ENCODE measurements around the gene SCN4A. TPM values are rescaled to one million over a fixed set of nuclear protein-coding genes. Genes with fewer than 3 reads are reported as not detected.
"Not testable (repeated sequence)": the region's sequence is repeated elsewhere in the genome, so short reads cannot be mapped to it uniquely, and the experiment has no call there.

The SCN4A gene
- total RNA-seq, 2 experiments from 2014 or later, result 0.02 TPM; not detected in 1

DNA sequence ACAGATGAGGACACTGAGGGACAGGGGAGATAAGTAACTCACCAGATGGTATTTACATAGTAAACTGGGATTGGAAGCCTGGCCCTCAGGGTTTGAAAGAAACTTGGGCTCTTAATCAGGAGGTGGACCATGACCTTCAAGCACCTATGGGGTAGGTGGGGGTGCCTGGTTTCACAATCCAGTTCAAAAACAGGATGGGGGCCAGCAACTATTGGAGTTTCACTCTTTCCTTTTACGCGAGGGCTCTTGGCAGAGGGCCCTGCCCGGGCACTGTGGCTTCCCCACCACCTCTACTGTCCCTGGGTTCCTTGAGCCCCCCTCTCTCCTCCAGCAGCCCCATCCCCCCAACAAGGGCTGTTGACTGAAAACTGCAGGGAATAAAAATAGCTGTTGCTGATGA lies 14.1 kb upstream of the SCN4A start:
- Mint-ChIP-seq H3K27me3 (peaks cover 3% of the 10 kb centered on the region), H3K4me3 (no peak overlapping the region), H3K9me3 (ENCODE audit: low read depth) (peaks cover 9% of the 10 kb centered on the region), H3K27ac (no peak overlapping the region), H3K4me1 (peaks cover 31% of the 10 kb centered on the region), H3K36me3 (peaks cover 4% of the 10 kb centered on the region)
- no peak for ATAC-seq
- CTCF ChIA-PET, result interaction anchor here (0.7 to 4.9 kb wide), 7 partner anchors 25 to 170 kb away, joined by 3 to 36 read pairs (median 4); partner anchors contain the start of genes GH1 and ICAM2
- no peak for DNase-seq

DNA sequence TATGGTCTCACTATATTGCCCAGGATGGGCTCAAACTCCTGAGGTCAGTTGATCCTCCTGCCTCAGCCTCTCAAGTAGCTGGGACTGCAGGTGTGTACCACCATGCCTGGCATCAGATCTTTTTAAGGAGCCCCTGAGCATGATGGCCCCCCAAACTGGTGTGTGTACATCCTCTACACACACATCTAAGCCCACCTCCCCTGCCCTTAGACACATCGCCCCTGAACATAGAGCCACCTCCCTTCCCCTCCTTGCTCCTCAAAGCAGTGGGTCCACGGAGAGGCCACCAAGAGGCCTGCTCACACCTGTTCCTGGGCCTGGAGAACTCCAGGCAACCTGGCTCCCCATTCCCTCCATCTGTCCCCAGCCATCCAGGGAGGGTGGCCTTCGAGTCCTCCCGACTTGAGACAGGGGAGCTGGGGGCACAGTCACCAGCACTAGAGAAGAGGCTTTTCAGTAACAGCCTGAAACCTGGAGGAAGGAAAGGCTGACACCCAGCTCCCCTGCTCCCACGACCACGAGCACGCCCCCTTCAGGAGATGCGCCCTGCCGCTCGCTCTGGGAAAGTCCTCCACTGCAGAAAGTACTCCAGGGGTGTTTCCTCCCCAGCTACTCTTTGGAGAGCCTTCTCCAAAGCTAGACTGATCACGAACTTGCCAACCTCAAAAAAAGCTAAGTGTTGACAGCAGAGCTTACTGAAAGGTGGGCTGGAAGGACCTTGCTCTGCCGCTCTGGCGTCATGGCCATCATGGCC lies 12.8 kb upstream of the SCN4A start:
- Mint-ChIP-seq H3K4me3 (no peak overlapping the region), H3K36me3 (peaks cover 4% of the 10 kb centered on the region)
- ATAC-seq, result peak; percentile 30

DNA sequence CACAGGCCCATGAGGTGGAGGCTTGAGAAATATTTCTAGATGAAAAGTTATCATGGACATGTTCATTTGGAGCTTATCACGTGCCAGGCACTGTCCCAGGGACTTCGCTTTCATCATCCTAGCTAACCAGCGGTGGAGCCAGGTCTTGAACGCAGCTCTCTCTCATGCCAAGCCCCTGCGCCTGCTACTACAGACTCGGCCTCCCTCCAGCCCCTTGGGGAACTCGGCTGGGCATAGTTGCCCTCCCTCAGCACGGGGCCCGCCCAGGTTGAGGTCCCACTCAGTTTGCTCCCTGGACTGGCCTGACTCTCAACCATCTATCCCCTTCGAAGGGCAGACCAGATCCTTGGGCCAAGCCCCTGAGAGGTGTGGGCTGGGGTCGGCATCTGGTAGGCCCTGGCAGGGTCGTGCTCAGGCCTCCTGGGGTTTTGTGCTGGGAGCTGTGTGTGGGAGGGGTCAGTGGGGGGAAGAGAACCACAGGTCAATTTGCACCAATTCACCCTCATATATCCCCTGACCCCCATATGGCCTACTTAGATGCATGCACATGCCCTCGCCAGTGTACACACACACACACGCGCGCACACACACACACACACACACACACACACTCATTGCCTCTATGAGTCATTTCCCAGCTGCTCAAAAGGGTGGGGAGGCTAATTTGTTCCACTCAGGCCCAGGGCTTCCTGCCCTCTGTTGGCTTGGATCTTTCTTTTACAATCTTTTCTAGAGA lies 12.1 kb upstream of the SCN4A start:
- Mint-ChIP-seq H3K27ac (peak overlapping the region; percentile 72), H3K4me3 (no peak overlapping the region), H3K36me3 (peaks cover 4% of the 10 kb centered on the region), H3K9me3 (ENCODE audit: low read depth) (peaks cover 9% of the 10 kb centered on the region), H3K4me1 (peaks cover 15% of the 10 kb centered on the region), H3K27me3 (no peaks in the 10 kb centered on the region)
- peak; percentile 67 for DNase-seq
- CTCF ChIA-PET, result interaction anchor here (0.8 to 4.9 kb wide), 12 partner anchors 8 to 149 kb away, joined by 3 to 36 read pairs (median 6); partner anchors contain the start of genes CD79B, CSHL1 and GH1
- peak; percentile 83 for ATAC-seq

More for the DNA sequence above, 12.8 kb upstream of the SCN4A start:
- no peak for DNase-seq
- CTCF ChIA-PET, result interaction anchor here (0.8 to 4.9 kb wide), 12 partner anchors 9 to 148 kb away, joined by 3 to 36 read pairs (median 6); partner anchors contain the start of genes CD79B, CSHL1 and GH1
- peaks cover 9% of the 10 kb centered on the region for H3K9me3 Mint-ChIP-seq (ENCODE audit: low read depth)
- peak overlapping the region; percentile 72 for H3K27ac Mint-ChIP-seq
- peaks cover 21% of the 10 kb centered on the region for H3K4me1 Mint-ChIP-seq
- no peaks in the 10 kb centered on the region for H3K27me3 Mint-ChIP-seq

DNA sequence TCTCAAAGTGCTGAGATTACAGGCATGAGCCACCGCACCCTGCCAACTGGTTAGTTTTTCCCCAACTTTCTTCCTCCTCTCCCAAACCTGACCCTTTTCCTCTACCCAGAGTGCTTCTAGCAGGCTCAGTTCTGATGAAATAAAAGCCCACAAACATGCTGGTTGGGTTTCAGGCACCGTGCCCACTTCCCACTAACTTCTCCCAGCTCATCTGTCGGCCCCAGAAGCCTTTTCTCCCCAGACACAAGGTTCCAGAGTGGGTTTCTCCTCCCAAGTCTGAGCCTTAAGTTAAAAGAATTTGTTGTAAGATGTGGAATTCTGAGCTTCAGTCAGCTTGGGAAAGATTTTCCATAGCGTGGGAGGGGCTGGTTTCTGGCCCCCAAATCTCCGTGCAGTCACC lies 11.5 kb upstream of the SCN4A start:
- no peak for ATAC-seq
- Mint-ChIP-seq H3K27ac (no peak overlapping the region), H3K36me3 (peaks cover 4% of the 10 kb centered on the region), H3K9me3 (ENCODE audit: low read depth) (peaks cover 9% of the 10 kb centered on the region), H3K4me1 (peaks cover 15% of the 10 kb centered on the region), H3K27me3 (no peaks in the 10 kb centered on the region), H3K4me3 (no peak overlapping the region)
- DNase-seq, result no peak
- CTCF ChIA-PET, result interaction anchor here (1.0 to 4.9 kb wide), 7 partner anchors 22 to 65 kb away, joined by 3 to 36 read pairs (median 7); partner anchors contain the start of genes CD79B and GH1

DNA sequence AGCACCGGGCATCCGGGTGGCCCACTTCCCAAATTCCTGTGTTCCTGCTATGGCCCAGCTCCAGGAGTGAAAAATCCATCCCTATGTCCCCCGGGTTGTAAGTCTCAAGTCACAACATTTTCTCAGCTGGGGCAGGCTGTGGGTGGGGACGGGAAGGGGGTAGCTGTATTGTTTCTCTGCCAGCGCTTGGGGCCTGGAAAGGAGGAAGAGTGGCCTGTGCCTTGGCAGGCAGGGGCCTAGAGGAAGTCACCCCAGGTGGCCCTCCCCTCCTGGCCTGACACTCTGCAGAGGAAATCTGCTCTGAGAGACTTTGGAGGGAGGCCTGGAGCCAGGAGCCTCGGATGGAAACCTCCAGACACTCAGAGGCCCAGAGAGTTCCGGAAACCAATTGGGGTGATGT lies 10.6 kb upstream of the SCN4A start:
- CTCF ChIA-PET, result interaction anchor here (0.9 to 2.5 kb wide), 5 partner anchors 37 to 150 kb away, joined by 3 to 10 read pairs (median 5); partner anchors contain the start of gene GH1
- H3K36me3 Mint-ChIP-seq, result peaks cover 4% of the 10 kb centered on the region
- no peak overlapping the region for H3K4me3 Mint-ChIP-seq
- DNase-seq (no peak), ATAC-seq (no peak)
- H3K4me1 Mint-ChIP-seq, result peaks cover 15% of the 10 kb centered on the region
- H3K27me3 Mint-ChIP-seq, result no peaks in the 10 kb centered on the region
- peaks cover 9% of the 10 kb centered on the region for H3K9me3 Mint-ChIP-seq (ENCODE audit: low read depth)
- no peak overlapping the region for H3K27ac Mint-ChIP-seq

DNA sequence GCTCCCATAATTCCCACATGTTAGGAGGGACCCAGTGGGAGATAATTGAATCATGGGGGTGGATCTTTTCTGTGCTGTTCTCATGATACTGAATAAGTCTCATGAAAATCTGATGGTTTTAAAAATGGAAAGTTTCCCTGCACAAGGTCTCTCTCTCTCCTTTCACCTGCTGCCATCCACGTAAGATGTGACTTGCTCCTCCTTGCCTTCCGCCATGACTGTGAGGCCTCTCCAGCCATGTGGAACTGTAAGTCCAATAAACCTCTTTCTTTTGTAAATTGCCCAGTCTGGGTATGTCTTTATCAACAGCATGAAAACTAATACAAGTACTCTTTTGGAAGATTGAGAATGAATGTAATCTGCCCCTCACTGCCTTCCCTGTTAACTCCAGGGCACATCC lies 9.9 kb upstream of the SCN4A start:
- not testable (repeated sequence) for H3K9me3 Mint-ChIP-seq (ENCODE audit: low read depth); H3K4me3 Mint-ChIP-seq; H3K27me3 Mint-ChIP-seq; ATAC-seq; H3K36me3 Mint-ChIP-seq; DNase-seq; H3K27ac Mint-ChIP-seq
- peaks cover 15% of the 10 kb centered on the region for H3K4me1 Mint-ChIP-seq
- CTCF ChIA-PET, result interaction anchor here (0.7 to 2.5 kb wide), 5 partner anchors 11 to 117 kb away, joined by 3 to 9 read pairs (median 5); partner anchors contain the start of gene GH1

DNA sequence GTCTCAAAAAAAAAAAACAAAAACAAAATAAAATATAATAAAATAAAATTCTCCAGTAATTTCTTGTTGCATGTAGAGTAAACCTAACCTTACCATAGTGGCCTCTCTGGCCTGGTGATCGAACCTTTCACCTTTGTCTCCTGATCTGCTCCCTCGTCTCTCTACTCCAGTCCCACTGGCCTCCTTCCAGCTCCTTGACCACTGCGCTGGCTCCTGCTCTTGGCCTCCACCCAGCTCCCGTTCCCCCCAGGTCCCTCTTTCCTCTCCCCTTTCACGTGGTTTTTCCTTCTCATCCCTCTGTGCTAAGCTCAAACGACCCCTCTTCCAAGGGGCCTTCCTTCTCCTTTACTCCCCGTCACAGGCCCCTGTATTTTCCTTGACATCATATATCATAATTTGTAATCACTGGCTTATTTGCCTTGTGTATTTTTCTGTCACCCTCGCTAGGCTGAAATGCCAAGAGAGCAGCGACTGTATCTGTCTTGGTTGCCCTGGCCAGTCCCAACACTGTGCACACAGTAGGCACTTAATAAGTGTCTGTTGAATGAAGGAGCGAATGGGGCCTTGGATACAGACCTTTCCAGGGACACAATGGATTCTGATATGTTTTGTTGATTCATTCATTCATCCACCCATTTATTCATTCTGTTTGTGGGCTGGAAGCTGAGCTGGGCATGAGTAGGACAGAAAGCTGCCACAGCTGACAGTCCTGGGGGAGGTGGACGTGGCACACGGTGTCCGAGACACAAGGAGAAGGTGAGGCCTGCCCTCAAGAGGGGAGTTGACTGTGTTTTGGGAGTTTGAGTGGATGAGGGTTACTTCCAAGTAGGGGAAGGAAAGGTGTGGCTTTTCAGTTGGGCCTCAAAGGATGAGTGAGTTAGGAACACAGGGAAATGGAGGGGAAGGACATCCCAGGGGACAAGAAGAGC lies 5.8 kb upstream of the SCN4A start:
- ATAC-seq, result no peak

DNA sequence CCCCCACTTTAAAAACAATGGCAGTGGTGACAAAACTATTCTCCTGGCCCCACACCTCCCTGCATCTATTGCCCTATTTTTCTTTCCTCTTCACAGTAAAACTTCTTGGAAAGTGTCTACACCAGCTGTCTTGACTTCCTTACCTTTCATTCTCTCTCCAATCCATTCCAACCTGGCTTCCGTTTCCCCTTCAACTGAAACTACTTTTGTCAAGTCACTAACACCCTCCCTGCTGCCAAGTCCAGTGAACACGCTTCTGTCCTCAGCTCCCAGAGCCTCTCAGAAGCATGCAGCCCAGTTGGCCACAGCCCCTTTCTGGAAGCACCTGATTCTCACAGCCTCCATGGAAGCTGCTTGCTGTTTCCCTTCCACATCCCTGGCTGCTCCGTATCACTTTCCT lies 4.0 kb upstream of the SCN4A start:
- no peaks in the 10 kb centered on the region for H3K36me3 Mint-ChIP-seq

More for the DNA sequence above, 5.8 kb upstream of the SCN4A start:
- Mint-ChIP-seq H3K36me3 (peaks cover 4% of the 10 kb centered on the region), H3K4me3 (no peak overlapping the region), H3K27me3 (peaks cover 15% of the 10 kb centered on the region), H3K27ac (no peak overlapping the region), H3K9me3 (ENCODE audit: low read depth) (peaks cover 9% of the 10 kb centered on the region), H3K4me1 (peaks cover 13% of the 10 kb centered on the region)
- DNase-seq, result no peak
- CTCF ChIA-PET, result interaction anchor here (0.8 to 1.9 kb wide), 3 partner anchors 12 to 67 kb away, joined by 3 to 5 read pairs (median 4); partner anchors contain the start of gene CSHL1

DNA sequence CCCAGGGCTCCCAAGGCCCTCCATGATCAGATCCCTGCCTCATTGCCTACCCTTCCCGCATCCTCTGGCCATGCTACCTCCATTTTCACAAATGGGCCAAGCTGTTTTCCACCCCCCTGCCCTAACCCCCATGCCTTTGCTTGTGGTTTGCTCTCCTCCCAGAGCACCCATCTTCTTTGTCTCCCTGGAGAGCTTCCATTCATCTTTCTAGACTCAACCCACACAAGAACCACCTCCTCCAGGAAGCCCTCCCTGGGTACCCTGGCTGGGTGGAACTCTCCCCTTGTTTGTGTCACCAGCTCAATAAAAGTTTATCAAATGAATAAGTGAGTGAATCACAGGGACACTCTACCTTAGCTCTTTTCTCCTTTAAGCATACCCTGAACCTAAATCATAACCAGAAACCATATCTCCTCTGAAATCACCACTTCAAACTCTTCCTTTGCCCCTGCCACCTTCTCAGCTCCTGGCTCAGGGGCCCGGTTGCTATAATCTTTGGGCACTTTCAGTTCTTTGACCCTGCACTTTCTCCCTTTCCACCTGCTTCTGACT lies 2.9 kb upstream of the SCN4A start:
- ATAC-seq, result no peak
- no peak overlapping the region for H3K27ac Mint-ChIP-seq
- H3K27me3 Mint-ChIP-seq, result peaks cover 15% of the 10 kb centered on the region
- H3K36me3 Mint-ChIP-seq, result no peaks in the 10 kb centered on the region
- peaks cover 13% of the 10 kb centered on the region for H3K4me1 Mint-ChIP-seq
- no peaks in the 10 kb centered on the region for H3K9me3 Mint-ChIP-seq (ENCODE audit: low read depth)
- no peak overlapping the region for H3K4me3 Mint-ChIP-seq
- CTCF ChIA-PET, result interaction anchor here (0.7 to 2.6 kb wide), 9 partner anchors 14 to 81 kb away, joined by 3 to 10 read pairs (median 4); partner anchors contain the start of gene GH1
- no peak for DNase-seq

More for the DNA sequence above, 4.0 kb upstream of the SCN4A start:
- peaks cover 15% of the 10 kb centered on the region for H3K27me3 Mint-ChIP-seq
- no peaks in the 10 kb centered on the region for H3K9me3 Mint-ChIP-seq (ENCODE audit: low read depth)
- CTCF ChIA-PET, result interaction anchor here (0.8 to 2.6 kb wide), 7 partner anchors 9 to 57 kb away, joined by 3 to 10 read pairs (median 3); partner anchors contain the start of gene GH1
- DNase-seq (no peak), ATAC-seq (no peak)
- no peak overlapping the region for H3K4me3 Mint-ChIP-seq
- H3K4me1 Mint-ChIP-seq, result peaks cover 13% of the 10 kb centered on the region
- H3K27ac Mint-ChIP-seq, result no peak overlapping the region

DNA sequence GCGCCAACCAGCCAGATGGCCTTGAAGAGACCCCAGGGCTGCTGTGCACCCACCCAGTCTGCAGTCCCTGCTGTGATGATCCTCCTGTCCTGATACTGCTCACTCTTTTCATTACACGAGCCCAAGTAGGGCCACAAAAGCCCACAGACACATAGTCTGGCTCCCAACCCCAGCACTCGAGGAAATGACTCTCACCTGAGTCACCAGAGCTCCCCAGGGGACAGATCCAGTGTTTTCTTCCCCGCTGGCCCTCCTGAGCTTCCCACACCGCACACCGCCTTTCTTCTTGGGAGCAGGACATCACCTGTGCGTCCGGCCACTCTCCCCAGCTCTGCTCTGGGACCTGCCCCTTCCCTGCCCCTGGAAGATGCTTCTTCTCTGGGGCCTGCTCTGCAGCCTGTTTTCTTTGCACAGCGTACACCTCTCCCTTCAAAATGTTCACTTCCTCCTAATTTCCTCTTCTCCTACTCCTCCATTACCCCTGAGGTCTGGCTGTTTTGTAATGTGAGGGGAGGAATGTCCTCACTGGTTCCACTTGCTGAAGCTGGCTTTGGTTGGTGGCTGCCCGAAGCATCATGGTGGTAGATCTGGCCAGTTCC lies 2.0 kb upstream of the SCN4A start:
- H3K4me3 Mint-ChIP-seq, result no peak overlapping the region
- DNase-seq, result no peak
- no peak for ATAC-seq
- no peak overlapping the region for H3K27ac Mint-ChIP-seq
- H3K4me1 Mint-ChIP-seq, result peaks cover 13% of the 10 kb centered on the region
- H3K36me3 Mint-ChIP-seq, result no peaks in the 10 kb centered on the region
- no peaks in the 10 kb centered on the region for H3K9me3 Mint-ChIP-seq (ENCODE audit: low read depth)
- CTCF ChIA-PET, result interaction anchor here (0.8 to 2.1 kb wide), 5 partner anchors 13 to 82 kb away, joined by 4 to 5 read pairs (median 4); no protein-coding TSS in a partner anchor
- peaks cover 21% of the 10 kb centered on the region for H3K27me3 Mint-ChIP-seq

DNA sequence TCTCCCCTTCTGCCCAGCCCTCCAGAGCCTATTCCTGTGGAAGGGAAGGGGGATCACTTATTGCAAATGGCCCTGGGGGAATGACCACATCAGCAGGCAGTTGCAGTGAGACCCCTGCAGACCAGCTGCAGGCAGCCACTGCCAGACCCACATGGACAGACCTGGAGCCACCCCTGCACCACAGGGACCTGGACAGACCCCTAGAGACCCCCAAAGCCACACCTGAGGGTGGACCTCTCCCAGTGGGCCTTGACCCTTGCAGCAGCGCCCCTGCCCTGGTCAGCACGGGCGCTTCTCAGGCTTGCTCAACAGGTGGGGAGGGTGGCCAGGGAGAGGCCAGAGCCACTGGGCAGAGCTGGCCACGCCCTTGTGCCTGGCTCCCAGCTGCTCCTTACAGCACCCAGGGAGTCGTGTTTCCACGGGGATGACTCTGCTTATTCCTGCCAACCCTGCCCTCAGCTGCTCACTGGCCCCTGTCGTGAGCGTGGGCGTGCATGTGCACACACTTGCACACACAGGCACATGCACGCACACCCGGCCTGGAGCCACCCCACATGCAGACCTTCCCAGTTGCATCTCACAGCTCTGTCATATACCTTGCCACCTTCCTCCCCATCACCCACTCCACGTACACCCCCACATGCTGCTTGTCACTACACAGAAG lies 1.3 kb upstream of the SCN4A start:
- CTCF ChIA-PET, result interaction anchor here (1.1 to 1.6 kb wide), 2 partner anchors 28 to 83 kb away, joined by 4 to 5 read pairs; no protein-coding TSS in a partner anchor
- Mint-ChIP-seq H3K9me3 (ENCODE audit: low read depth) (no peaks in the 10 kb centered on the region), H3K4me3 (no peak overlapping the region), H3K27me3 (peaks cover 23% of the 10 kb centered on the region), H3K4me1 (peaks cover 13% of the 10 kb centered on the region), H3K36me3 (no peaks in the 10 kb centered on the region), H3K27ac (no peak overlapping the region)
- ATAC-seq (no peak), DNase-seq (no peak)
